ENCODE data around the gene MS4A18. TPM values are rescaled to one million over a fixed set of nuclear protein-coding genes. Genes with fewer than 3 reads are reported as not detected.

The MS4A18 gene
- total RNA-seq, 1 donor from 2014 or later: not detected

GRCh38 chr11:60766547-60766946 is 42.0 kb downstream of the MS4A18 start:
- DNase-seq (ENCODE audit: low spot score): no peak

GRCh38 chr11:60767388-60767811 is 42.9 kb downstream of the MS4A18 start:
- DNase-seq (ENCODE audit: low spot score): no peak

- DNase-seq (ENCODE audit: low spot score): no peak
Measured at GRCh38 chr11:60768202-60768601, 43.7 kb downstream of the MS4A18 start.

DNA sequence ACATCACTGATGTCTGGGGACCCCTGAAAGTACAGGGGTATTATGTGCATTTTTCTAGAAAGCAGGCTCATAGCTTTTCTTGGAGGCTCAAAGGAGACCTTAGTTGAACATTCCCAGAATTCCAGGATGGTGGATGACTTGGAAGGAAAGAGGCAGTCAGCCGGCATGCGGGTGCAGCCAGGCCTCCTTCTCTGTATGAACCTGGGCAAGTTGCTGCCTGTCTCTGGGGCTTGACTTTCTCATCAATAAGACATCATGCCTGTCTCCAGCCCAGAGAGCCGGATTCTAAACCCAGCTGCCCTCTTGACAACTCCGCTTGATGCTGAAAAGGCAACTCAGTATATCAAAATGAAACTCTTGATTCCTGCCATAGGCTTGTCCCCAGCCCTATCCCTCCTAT is 44.8 kb downstream of the MS4A18 start:
- no peak for DNase-seq (ENCODE audit: low spot score)

DNA sequence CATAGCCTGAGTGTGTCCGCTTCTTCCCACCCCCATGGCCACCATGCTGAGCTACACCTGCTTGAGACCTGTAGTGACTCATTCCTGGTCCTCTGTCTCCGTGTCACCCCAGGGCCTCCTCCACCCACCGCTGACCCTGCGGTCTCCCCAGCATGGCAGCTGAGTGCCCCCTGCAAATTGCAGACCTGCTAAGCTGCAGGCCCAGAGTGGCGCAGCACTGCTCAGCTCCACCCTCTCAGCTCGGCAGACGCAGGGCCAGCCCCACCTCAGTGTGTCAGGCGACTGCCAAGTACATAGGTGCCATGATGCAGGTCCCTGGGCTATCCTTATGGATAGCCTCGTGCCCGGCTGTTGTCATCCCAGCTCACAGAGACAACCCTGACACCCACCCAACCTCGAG is 45.3 kb downstream of the MS4A18 start:
- no peak for DNase-seq (ENCODE audit: low spot score)

DNA sequence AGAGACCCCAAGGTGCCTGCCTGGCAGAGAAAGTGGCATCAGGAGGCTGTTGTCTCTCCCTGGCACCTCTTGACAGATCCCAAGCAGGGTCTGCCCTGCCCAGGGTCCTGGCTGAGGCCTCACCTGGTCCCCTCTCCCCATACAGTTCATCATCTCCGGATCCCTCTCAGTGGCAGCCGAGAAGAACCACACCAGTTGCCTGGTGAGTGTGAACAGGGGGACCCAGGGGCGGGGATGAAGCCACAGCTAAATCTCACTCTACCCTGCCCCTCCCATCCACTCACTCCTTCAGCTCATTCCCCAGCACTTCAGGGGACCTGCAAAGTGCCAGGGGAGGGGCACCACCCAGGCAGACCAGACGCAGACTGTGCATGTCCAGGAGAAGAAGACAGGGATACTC is 46.6 kb downstream of the MS4A18 start:
- no peak for DNase-seq (ENCODE audit: low spot score)

DNA sequence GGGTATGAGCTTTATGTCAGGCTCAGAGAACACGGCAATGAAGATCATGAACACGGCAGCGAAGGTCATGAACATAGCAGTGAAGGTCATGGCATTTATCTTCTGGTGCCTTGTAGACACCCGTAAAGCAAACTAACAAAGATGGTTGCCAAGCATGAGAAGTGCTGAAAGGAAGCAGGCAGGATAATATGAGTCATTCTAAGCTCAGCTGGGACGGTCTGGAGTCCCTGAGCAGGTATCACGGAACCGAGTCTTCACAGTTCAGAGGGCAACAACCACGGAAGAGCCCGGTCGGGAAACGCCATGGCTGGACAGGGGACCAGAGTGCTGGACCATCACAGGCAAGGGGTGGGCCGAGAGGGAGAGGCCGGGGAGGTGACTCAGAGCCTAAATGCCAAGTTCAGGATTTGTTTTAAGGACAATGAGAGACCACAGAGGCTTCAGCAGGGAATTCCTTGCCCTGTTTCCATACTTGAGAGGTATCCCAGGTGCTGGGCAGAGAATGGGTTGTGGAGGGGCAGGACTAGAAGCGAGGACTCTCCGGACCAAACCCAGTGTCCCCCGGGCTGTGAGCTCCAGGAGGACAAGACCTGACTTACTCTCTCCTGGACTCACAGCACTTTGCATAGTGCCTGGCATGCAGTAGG is 47.5 kb downstream of the MS4A18 start:
- no peak for DNase-seq (ENCODE audit: low spot score)

DNA sequence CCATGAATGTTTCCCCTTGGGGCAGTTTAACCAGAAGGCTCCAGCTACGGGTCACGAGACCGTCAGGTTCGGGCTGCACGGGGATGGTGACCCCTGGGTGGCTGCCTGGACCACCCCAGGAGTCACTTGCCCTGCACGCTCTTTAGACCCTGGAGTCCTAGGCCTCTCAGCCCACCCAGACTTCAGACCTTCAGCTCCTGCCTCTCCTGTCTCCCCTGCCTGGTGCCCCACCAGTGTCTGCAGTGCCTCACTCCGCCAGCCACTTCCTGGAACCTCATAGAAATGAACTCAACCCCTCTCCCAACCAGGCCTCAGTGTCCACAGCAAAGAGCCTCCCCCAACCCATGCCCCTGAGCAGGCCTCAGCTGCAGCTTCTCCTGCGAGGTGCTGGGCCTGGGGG is 48.1 kb downstream of the MS4A18 start:
- DNase-seq (ENCODE audit: low spot score): no peak

DNA sequence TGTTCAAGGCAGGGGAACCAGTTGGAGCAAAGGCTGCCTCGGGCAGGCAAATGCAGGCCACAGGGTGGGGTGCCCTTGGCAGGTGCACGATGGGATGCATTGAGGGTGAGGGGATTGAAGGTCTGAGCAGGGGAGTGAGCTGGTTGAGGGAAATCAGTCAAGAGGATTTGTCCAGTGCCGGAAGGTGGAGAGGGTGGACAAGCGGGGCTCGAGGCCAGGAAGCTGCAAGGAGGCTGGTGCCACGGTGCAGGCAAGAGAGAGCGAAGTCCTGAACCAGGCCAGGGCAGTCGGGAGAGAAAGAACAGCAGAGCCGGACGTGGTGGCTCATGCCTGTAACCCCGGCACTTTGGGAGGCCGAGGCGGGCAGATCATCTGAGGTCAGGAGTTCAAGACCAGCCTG is 50.2 kb downstream of the MS4A18 start:
- no peak for DNase-seq (ENCODE audit: low spot score)

DNA sequence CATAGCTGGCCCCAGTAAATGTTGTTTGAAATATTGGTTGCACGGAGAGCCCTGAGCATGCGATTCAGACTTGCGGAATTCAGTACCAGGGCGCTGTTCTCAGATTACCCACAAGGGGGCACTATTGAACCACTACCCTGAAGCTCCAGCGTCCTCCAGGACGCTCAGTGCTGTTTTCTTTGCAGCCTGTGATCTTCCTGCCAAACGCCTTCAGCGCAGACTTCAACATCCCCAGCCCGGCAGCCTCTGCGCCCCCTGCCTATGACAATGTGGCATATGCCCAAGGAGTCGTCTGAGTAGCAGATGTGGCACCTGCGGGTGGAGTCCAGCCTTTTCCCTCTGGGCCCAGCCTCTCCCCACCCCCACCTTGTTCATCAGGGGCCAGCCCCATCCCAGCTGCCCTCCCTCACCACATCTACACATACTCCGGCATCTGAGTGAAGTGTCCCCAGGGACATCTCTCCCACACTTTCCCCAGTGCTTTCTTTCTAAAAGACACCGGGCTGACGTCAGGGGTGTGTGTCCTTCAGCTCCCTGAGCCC is 51.0 kb downstream of the MS4A18 start:
- DNase-seq (ENCODE audit: low spot score): peak; percentile 90

DNA sequence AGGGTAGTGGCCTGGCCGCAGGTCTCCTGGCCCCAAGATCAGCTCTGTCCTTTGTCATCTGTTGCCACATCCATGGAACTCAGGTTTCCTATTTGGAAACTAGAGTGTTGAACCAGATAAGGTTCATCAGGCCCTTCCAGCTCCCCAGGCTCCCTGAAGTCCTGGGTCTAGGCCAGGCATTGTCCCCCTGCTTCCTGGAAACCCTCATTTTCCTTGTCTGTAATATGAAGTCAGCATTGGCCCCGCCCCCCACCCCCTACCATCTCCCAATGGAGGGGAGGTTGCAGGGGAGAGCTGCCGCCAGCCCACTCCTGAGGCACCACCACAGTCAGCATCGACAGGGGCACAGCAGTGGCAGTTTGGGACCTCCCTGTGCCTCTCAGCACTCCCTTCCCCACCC is 51.6 kb downstream of the MS4A18 start:
- no peak for DNase-seq (ENCODE audit: low spot score)

DNA sequence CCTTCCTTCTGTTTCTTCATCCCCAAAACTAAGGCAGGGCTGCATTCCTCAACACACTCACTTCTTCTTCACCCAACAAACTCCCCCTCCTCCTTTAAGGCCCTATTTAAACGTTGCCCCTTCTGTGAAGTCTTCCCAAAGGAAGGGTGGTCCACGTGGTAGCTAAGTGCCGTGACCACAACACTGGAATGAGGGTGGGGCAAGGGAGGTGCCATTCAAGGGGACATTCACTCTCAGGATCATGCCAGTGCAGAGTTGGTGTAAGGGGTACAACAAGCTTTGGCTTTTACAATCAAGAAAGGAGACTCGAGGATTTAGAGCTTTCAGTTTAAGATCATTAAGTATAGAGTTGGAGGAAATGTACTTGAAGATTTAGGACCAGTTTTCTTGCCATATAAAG is 52.6 kb downstream of the MS4A18 start:
- no peak for DNase-seq (ENCODE audit: low spot score)

DNA sequence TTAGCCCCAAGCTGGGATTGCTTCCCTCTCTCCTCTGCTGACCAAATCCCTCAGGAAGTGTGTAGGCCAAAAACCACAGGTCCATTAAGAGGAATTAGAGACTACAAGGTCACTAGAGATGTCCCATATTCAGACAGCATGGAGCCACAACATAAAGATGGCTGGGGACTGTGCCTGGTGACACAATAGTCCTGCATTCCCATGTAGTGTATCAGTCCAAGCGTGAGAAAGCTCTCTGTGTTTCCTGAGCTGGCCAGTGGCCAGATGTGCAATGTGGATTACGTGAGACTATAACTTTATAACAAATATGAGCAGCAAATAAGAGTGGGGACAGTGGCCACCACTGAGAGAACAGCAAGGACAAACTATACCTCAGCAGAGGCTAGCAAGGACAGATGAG is 53.1 kb downstream of the MS4A18 start:
- no peak for DNase-seq (ENCODE audit: low spot score)

- no peak for DNase-seq (ENCODE audit: low spot score)
Measured at GRCh38 chr11:60780065-60780464, 55.5 kb downstream of the MS4A18 start.

GRCh38 chr11:60780774-60781173 is 56.3 kb downstream of the MS4A18 start:
- no peak for DNase-seq (ENCODE audit: low spot score)

- no peak for DNase-seq (ENCODE audit: low spot score)
Measured at GRCh38 chr11:60781286-60781980, 56.9 kb downstream of the MS4A18 start.

DNA sequence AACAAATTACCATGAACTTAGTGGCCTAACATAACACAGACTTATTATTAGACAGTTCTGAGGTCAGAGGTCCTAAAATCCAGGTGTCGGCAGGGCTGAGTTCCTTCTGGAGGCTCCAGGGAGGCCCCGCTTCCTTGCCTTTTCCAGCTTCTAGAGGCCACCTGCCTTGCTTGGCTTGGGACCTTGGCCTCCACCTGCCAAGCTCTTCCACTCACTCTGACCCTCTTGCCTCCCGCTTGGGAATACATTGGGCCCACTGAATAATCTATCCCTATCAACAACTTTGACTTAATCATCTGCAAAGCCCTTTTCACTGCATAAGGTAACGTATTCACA is 57.4 kb downstream of the MS4A18 start:
- DNase-seq (ENCODE audit: low spot score): no peak

DNA sequence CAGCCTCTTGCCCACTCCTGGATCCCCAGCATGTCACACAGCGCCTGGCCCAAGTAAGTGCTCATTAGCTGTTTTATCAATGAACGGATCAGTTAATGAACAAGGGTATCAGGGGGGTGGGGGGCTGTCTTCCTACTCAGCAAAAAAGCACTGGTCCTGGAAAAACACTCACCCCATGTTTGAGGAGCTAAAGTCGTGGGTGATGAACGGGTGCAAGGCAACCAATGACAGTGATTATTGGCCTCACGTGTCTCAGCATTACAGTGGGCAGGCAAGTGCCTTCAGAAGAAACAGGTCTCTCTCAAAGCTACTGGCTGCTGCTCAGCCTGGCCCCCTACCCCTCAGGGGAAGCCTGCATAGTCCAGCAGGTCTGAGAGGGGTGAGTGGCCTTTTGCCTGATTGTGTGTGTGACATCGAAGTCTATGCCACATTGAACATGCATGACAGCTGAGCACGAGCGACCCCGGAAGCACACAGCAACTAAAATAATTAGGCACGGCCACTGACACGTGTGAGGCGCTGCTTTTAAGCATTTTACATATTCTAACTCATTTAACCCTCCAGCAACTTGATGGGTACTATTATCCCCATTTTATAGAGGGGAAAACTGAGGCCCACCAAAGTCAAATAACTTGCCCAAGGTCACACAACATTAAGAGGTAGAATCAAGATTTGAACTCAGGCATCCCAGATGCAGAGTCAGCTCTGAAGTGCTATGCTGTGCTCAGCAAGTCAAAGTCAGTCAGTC is 58.0 kb downstream of the MS4A18 start:
- no peak for DNase-seq (ENCODE audit: low spot score)

- DNase-seq (ENCODE audit: low spot score): no peak
Measured at GRCh38 chr11:60783141-60783484, 58.6 kb downstream of the MS4A18 start.

DNA sequence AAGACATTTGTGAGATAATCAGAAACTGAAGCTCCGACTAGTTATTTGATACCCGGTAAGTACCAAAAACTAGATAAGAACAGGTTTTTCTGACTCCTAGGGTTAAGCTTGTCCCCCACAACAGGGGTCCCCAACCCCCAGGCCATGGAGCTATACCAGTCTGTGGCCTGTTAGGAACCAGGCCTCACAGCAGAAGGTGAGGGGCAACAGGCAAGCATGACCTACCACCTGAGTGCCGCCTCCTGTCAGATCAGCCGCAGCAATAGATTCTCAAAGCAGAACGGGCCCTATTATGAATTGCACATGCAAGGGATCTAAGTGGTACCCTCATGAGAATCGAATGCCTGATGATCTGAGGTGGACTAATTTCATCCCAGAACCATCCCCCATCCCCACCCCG is 59.4 kb downstream of the MS4A18 start:
- DNase-seq (ENCODE audit: low spot score): no peak

GRCh38 chr11:60785136-60785535 is 60.6 kb downstream of the MS4A18 start, which contains the start of gene MS4A10:
TSS of gene MS4A10 (plus strand) at chr11:60785333. CDS start at chr11:60790336, 5,003 bp downstream.
- DNase-seq (ENCODE audit: low spot score): no peak

DNA sequence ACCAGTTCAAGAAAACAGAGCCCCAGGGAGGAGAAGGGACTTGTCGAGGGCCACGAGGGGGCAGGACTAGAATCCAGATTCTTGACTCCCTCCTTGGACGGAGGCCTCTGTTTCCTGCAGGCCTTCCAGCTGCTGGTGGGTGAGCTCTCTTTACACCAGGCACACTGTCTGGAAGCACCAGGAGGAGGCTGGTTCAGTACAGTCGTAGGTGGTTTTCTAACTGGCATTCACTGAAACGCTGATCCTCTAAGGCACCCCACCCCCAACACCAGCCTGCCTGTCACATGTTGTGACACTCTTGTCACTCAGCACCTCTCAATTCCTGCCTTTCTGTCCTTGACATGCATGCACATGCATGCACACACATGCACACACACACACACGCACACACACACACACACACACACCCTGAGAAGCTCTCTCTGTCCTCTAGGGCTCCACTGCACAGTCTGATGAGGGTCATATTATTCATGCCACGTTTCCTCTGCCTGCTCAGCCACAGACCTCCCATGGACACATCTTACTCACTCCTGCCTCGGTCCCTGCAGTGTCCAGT is 61.4 kb downstream of the MS4A18 start:
- DNase-seq (ENCODE audit: low spot score): no peak
